Small intestine (tissue), 7 donors: Measurements from ENCODE around the gene CMSS1. TPM values are rescaled to one million over a fixed set of nuclear protein-coding genes. Genes with fewer than 3 reads are reported as not detected.

ENCODE experiments used
- DNase-seq, 2 donors: peaks; one replicate each; pipeline versions ENCODE4 v3.0.0 to v3.0.0-alpha.2; 2013
- FAIRE-seq: peaks from 2 replicates; lab custom pipeline; 2012; peaks lifted over from hg19 to GRCh38; lab: Jason Lieb, UNC
- H3K27ac ChIP-seq, 3 donors: one replicate each; pipeline ENCODE4 v1.5.1; 2013; ENCODE audit warnings: low read length in 2 of 3, mild to moderate bottlenecking in 2 of 3, control low read depth in 1 of 3, inconsistent platforms in 1 of 3, low read depth in 1 of 3, moderate library complexity in 1 of 3
- H3K27me3 ChIP-seq, 3 donors: one replicate each; pipeline ENCODE4 v1.6.1; 2013; ENCODE audit warnings: low read length in 3 of 3, inconsistent platforms in 1 of 3; ENCODE audit not compliant: control insufficient read depth in 3 of 3, insufficient read depth in 3 of 3
- H3K36me3 ChIP-seq, 3 donors: one replicate each; pipeline ENCODE4 v1.6.1; 2013; ENCODE audit warnings: low read length in 3 of 3, inconsistent platforms in 1 of 3, low read depth in 1 of 3, mild to moderate bottlenecking in 1 of 3, moderate library complexity in 1 of 3; ENCODE audit not compliant: control insufficient read depth in 3 of 3, insufficient read depth in 2 of 3
- H3K4me1 ChIP-seq, 3 donors: one replicate each; pipeline ENCODE4 v1.6.1; 2013; ENCODE audit warnings: low read length in 2 of 3, inconsistent platforms in 1 of 3, low read depth in 1 of 3, mild to moderate bottlenecking in 1 of 3, moderate library complexity in 1 of 3; ENCODE audit not compliant: control insufficient read depth in 3 of 3, insufficient read depth in 2 of 3
- H3K4me3 ChIP-seq, 3 donors: one replicate each; pipeline ENCODE4 v1.5.1; 2013; ENCODE audit warnings: low read length in 3 of 3, control low read depth in 1 of 3, inconsistent platforms in 1 of 3, low read depth in 1 of 3, mild to moderate bottlenecking in 1 of 3, moderate library complexity in 1 of 3
- H3K9me3 ChIP-seq, 2 donors: one replicate each; pipeline ENCODE4 v1.6.1; 2013; ENCODE audit warnings: low read depth in 1 of 2, low read length in 1 of 2; ENCODE audit not compliant: control insufficient read depth in 2 of 2, insufficient read depth in 1 of 2
- WGBS, 3 donors: extraction: QIAGEN DNeasy Blood & Tissue Kit; methylation state at CpG; one replicate each; pipeline ENCODE4 v1.1.7; 2013; 5-methylcytosine and 5-hydroxymethylcytosine counted together
- polyA plus RNA-seq, 4 donors: library from polyadenylated mRNA; stranded (reverse) in 3 of 4; unstranded in 1 of 4; fragments of 200-250 nt in 3 of 4; fragments of 120-200 nt in 1 of 4; gene quantifications; one replicate each; pipeline versions ENCODE4 v1.2.1 to v1.2.3, GENCODE V29; 2013
- donor health status: healthy with polysubstance abuse.
- donor health status: control.
- donor health status: control.
- donor health status: Bipolar disorder and iron deficiency.
- donor health status: healthy.

CMSS1 gene
- polyA plus RNA-seq, 4 donors: 1.6 to 24.0 (median 10.4) TPM

DNA sequence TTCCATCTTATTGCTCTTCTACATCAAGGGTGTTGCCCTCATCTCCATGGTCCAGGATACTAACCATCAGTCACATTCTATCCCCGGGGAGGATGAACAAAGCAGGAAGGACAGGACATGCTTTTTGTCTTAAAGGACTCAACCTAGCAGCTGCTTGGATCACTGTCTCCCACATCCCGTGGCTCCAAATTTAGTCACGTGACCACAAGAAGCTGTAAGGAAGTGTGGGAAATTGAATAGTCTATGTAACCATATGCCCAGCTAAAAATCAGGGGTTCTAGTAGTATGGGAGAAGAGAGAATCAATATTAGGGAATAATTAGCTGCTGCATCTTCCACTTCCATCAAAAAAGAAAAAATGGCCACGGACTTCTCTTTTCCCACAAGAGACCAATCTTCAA lies 18.2 kb upstream of the CMSS1 start:
- H3K36me3 ChIP-seq: no peaks in the 10 kb centered on the region
- no peaks in the 10 kb centered on the region for H3K4me1 ChIP-seq
- WGBS, 3 donors: 79 to 84% (median 79%) methylated on average over 4 of the region's 4 CpGs
- no peak overlapping the region for H3K27ac ChIP-seq
- peaks cover 0 to 8% of the 10 kb centered on the region in 2 donors for H3K9me3 ChIP-seq
- H3K27me3 ChIP-seq: no peaks in the 10 kb centered on the region
- no peak for FAIRE-seq
- no peak for DNase-seq
- no peak overlapping the region for H3K4me3 ChIP-seq

GRCh38 chr3:99803297-99803696 lies 14.4 kb upstream of the CMSS1 start:
- DNase-seq (no peak), FAIRE-seq (no peak)
- WGBS, 3 donors: 81 to 96% (median 88%) methylated on average over 1 of the region's 1 CpG
- no peak overlapping the region for H3K27ac ChIP-seq
- H3K4me3 ChIP-seq: no peak overlapping the region
- no peaks in the 10 kb centered on the region for H3K4me1 ChIP-seq
- H3K36me3 ChIP-seq: no peaks in the 10 kb centered on the region
- no peaks in the 10 kb centered on the region for H3K27me3 ChIP-seq
- peaks cover 0 to 27% of the 10 kb centered on the region in 2 donors for H3K9me3 ChIP-seq

DNA sequence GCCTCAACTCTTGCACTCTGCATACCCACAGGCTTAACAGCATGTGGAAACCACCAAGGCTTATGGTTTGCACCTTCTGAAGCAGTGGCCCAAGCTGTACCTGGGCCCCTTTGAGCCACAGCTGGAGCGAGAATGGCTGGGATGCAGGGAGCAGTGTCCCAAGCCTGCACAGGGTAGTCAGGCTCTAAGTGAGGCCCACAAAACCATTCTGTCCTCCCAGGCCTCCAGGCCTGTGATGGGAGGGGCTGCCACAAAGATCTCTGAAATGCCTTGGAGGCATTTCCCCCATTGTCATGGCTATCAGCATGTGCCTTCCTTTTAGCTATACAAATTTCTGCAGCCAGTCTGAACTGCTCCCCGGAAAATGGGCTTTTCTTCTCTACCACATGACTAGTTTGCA lies 12.5 kb upstream of the CMSS1 start:
- DNase-seq (no peak), FAIRE-seq (no peak)
- H3K27ac ChIP-seq: no peak overlapping the region
- 90 to 98% (median 96%) methylated on average over 2 of the region's 2 CpGs for WGBS, 3 donors
- H3K27me3 ChIP-seq: no peaks in the 10 kb centered on the region
- H3K4me3 ChIP-seq: no peak overlapping the region
- no peaks in the 10 kb centered on the region for H3K4me1 ChIP-seq
- no peaks in the 10 kb centered on the region for H3K36me3 ChIP-seq
- H3K9me3 ChIP-seq: peaks cover 0 to 27% of the 10 kb centered on the region in 2 donors

- peak; percentile 55 to 67 for DNase-seq
- peaks cover 0 to 27% of the 10 kb centered on the region in 2 donors for H3K9me3 ChIP-seq
- H3K27ac ChIP-seq: no peak overlapping the region
- no peaks in the 10 kb centered on the region for H3K36me3 ChIP-seq
- no peaks in the 10 kb centered on the region for H3K4me1 ChIP-seq
- FAIRE-seq: no peak
- 51 to 56% (median 55%) methylated on average over 4 of the region's 4 CpGs for WGBS, 3 donors
- no peak overlapping the region for H3K4me3 ChIP-seq
- no peaks in the 10 kb centered on the region for H3K27me3 ChIP-seq
Measured at GRCh38 chr3:99808163-99808794, 9.4 kb upstream of the CMSS1 start.

DNA sequence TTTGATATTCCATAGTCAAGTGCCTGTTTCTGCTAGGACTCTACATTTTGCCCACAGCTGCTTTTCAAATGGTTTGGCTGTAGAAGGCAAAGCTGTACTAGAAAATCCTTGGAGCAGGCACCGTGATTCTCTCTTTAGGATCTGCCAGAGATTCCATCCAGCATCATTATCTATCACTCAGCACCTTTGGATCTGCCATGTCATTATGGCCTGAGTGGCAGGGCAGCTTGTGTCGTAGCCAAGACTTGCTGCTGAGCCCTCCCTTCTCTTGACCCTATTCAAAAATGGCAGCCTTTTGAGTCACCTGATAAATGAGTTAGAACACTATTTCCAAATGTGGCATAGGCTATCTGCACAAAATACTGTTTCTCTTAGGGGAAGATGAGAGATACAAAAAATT lies 8.1 kb upstream of the CMSS1 start:
- Histone ChIP-seq H3K36me3 (no peaks in the 10 kb centered on the region), H3K9me3 (peaks cover 0 to 18% of the 10 kb centered on the region in 2 donors), H3K27me3 (no peaks in the 10 kb centered on the region), H3K27ac (no peak overlapping the region), H3K4me1 (no peaks in the 10 kb centered on the region), H3K4me3 (no peak overlapping the region)
- no peak for FAIRE-seq
- no peak for DNase-seq
- WGBS, 3 donors: 89 to 91% (median 90%) methylated on average over 2 of the region's 2 CpGs

- DNase-seq: no peak
- no peak overlapping the region for H3K27ac ChIP-seq
- H3K9me3 ChIP-seq: peaks cover 0 to 9% of the 10 kb centered on the region in 2 donors
- FAIRE-seq: no peak
- WGBS, 3 donors: 83 to 97% (median 86%) methylated on average over 1 of the region's 1 CpG
- no peaks in the 10 kb centered on the region for H3K27me3 ChIP-seq
- H3K36me3 ChIP-seq: no peaks in the 10 kb centered on the region
- no peak overlapping the region for H3K4me3 ChIP-seq
- no peaks in the 10 kb centered on the region for H3K4me1 ChIP-seq
Measured at GRCh38 chr3:99810403-99810802, 7.3 kb upstream of the CMSS1 start.

GRCh38 chr3:99817047-99817436 lies 620 bp upstream of the CMSS1 start:
- no peaks in the 10 kb centered on the region for H3K9me3 ChIP-seq
- H3K4me3 ChIP-seq: peak overlapping the region; percentile 28 to 84 (median 72)
- peak overlapping the region; percentile 2 to 98 (median 93) for H3K27ac ChIP-seq
- no peaks in the 10 kb centered on the region for H3K27me3 ChIP-seq
- H3K36me3 ChIP-seq: peaks cover 0 to 4% (median 0%) of the 10 kb centered on the region in 3 donors
- DNase-seq (no peak), FAIRE-seq (no peak)
- WGBS, 3 donors: 2 to 3% (median 2%) methylated on average over 15 of the region's 15 CpGs
- peaks cover 0 to 11% (median 2%) of the 10 kb centered on the region in 3 donors for H3K4me1 ChIP-seq

GRCh38 chr3:99818818-99819217 lies 1.2 kb downstream of the CMSS1 start:
- H3K36me3 ChIP-seq: peaks cover 0 to 4% (median 0%) of the 10 kb centered on the region in 3 donors
- peaks cover 0 to 11% (median 2%) of the 10 kb centered on the region in 3 donors for H3K4me1 ChIP-seq
- FAIRE-seq (no peak), DNase-seq (no peak)
- H3K9me3 ChIP-seq: no peaks in the 10 kb centered on the region
- H3K27me3 ChIP-seq: no peaks in the 10 kb centered on the region
- no peak overlapping the region for H3K27ac ChIP-seq
- 89 to 97% (median 92%) methylated on average over 2 of the region's 2 CpGs for WGBS, 3 donors
- no peak overlapping the region for H3K4me3 ChIP-seq
